ENCODE data around the gene BMPR1A.

GRCh38 chr10:86726677-86726999 lies 29.8 kb upstream of the BMPR1A start:
- TF ChIP-seq CTCF (conservative IDR thresholded peaks at IDR 0.05) (no peak), ZFX (IDR thresholded peaks at IDR 0.05) (no peak)

Measured in C4-2B (cell line).